HG03280 (cell line): ENCODE data around the gene HACD2.
A peak's percentile ranks its signal among the peaks of the same experiment; 100 is the strongest.
"Not testable (repeated sequence)": the region's sequence is repeated elsewhere in the genome, so short reads cannot be mapped to it uniquely, and the experiment has no call there.

Experiments used
- ATAC-seq: cut with Tn5 transposase; IDR thresholded peaks from one replicate; pipeline ENCODE4 v1.9.1; 2021; ENCODE audit warnings: mild to moderate bottlenecking, moderate library complexity; ENCODE audit not compliant: unreplicated experiment

The HACD2 gene

DNA sequence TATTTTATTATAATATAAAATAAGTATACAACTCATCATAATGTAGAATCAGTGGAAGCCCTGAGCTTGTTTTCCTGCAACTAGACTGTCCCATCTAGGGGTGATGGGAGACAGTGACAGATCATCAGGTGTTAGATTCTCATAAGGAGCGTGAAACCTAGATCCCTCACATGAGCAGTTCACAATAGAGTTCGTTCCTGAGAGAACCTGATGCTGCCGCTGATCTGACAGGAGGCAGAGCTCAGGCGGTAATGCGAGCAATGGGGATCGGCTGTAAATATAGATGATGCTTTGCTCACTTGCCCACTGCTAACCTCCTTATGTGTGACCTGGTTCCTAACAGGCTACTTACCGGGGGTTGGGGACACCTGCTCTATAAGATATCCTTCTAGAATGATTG, 26.8 kb upstream of the HACD2 start:
- ATAC-seq, result not testable (repeated sequence)

DNA sequence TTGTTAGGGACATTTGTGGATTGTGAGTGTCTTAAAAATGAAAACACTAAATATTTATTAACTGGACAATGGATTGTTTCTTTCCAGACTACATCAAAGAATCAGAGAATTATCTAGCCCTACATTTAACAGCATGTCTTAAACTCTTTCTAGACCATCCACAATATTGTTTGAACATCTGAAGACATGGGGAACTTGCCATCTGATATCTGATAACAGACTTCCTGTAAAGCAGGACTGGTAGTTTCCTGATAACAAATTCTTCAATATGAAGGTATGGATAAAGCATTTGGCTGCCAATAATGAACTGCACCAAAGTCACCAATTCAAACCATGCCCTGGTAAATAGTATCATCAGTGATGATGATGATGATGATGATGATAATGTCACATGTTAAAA, 26.2 kb upstream of the HACD2 start:
- ATAC-seq, result no peak

DNA sequence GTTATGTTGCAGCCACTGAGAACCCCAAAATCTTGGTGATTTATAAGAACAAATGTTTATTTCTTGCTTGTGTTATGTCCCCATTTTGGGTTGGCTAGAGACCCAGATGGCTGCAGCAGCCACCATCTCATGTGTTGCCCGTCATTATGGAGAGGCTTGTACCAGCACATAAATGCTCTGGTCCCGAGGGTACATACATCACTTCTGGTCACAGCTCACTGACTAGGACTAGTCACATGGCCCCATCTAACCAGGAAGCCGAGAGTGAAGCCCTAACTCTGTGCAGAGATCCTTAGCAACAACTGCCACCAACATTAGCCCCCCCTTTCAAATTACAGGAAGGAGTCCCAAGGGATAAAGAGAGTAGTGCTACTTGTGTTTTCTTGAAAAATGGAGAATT, 25.5 kb upstream of the HACD2 start:
- no peak for ATAC-seq

DNA sequence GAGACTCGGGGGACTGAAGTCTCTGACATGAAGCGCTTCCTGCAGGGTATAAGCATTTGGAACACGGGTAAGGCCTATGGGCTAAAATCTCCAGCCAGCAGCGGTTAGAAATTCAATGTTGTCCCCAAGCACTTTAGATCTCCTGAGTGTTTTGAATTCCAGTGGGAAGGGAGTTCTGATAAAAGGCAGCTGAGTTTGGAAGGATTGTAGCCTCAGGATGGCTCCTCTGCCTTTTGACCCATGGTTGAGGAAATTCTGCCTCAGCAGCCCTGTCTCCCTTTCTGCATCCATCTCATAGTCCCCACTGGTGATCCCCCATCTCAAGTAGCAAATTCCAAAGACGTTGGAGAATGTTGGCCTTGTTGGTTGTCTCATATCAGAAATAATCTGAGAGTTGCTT, 24.2 kb upstream of the HACD2 start:
- ATAC-seq, result no peak

DNA sequence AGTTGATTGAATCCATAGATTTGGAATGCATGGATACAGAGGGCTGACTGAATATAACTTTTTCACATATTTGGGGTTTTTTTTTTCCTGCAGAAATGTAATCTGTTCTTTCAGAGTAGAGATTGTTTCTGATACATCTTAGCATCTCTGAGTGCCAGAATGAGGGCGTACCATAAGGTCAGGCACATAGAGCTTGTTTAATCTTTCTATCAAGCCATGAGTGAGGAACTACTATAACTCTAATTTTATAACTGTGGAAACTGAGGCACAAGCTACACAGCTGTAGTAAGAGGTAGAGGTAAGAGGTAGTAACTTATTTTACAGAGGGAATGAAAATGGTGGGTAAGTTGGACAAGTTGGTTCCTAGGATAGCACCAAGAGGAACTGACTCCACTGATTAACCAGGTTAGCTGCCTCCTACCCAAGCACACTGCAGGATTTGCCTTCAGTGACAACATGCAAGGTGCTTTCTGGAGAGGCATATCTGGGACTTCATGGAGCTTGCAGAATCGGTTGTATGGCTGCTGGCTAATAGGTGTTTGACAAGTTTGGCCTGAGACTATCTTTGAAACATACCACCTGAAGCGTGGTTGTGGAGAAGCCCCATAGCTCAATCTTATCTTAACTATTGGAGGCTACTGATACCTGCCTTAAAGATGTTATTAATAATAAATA, 23.5 kb upstream of the HACD2 start:
- ATAC-seq, result no peak

DNA sequence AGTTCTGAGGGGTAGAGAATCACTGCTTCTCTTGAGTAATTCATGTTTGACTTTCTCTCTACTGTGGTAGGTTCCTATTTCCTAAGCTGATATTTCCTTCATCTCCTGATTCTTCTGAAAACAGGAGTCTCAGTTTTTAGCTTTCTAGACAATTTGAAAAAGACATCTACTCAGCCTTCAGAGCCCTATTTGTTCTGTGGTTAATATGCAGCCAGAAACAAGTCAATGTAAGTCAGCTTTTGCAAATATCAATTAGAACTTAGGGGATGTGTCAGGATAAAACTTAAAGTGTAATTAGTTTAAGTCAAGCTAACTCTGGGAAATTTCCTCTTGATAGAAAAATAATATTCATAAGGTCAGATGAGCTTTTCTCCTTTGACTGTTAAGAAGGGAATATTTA, 21.7 kb upstream of the HACD2 start:
- no peak for ATAC-seq

DNA sequence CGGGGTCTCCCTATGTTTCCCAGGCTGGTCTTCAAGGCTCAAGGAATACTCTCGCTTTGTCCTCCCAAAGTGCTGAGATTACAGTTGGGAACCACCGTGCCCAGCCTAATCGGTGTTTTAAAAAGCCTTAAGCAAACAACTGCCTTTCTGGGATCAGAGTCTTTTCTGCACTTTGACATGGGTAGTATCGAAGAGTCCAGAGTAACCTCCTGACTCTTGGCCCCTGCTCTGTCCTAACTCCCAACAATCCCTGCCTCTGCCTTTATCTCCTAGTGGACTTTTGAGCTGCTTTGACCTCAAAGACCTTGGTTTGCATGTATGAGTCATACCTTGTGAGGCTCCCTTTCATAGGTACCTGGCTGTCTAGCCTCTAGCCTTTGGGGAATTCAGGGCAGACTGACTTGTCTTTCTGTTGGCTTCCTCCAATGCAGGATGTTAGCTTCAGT, 21.0 kb upstream of the HACD2 start:
- peak; percentile 78 for ATAC-seq

DNA sequence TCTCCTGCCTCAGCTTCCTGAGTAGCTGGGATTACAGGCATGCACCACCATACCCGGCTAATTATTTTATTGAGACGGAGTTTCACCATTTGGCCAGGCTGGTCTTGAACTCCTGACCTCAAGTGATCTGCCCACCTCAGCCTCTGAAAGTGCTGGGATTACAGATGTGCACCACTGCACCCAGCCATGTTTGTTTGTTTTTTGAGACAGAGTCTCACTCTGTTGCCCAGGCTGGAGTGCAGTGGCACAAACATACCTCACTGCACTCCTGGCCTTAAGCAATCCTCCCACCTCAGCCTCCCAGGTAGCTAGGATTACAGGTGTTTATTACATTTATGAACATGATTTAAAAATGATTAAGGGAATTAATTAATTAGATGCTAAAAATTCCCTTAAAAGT, 18.3 kb upstream of the HACD2 start:
- ATAC-seq, result not testable (repeated sequence)

DNA sequence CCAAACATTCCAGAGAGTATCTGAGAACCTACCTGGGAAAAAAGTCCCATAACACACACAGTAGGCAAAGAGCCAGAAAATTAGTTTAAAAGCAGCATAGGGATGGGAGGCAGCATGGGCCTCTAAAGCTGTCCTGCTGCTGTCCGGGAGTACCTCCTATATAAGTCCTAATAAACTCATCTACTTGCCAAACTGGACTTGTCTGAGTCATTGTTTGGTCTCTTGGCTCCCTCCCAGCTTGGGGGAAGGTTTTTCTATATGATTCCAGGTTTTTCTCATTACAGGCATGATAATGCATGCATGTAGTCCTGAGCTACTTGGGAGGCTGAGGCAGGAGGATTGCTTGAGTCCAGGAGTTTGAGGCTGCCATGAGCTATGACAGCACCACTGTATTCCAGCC, 17.5 kb upstream of the HACD2 start:
- ATAC-seq, result no peak

DNA sequence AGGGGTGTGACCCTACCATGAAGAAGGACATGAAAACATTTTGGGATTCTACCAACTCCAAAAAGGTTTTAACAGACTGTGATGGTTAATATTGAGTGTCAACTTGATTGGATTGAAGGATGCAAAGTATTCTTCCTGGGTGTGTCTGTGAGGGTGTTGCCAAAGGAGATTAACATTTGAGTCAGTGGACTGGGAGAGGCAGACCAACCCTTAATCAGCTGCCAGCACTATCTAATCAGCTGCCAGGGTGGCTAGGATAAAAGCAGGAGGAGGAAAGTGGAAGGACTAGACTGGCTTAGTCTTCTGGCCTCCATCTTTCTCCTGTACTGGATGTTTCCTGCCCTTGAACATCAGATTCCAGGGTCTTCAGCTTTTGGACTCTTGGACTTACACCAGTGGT, 16.0 kb upstream of the HACD2 start:
- not testable (repeated sequence) for ATAC-seq

DNA sequence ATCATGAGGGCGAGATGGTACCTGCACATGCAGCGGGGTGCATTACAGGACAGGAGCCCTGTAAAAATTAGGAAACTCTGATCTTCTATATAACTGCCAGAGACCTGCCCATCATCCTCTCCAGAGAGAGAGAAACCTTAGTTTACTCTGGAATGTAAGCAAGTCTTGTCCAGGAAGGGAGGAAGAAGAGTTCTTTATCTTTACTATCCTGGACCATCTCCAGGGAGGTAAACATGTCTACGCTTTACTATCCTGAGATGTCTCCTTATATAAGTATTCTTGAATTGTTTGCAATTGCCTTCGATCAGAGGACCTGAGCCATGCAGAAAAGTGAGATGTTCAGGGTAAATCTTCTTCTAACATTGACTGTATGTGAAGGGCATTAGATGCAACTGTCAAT, 12.7 kb upstream of the HACD2 start:
- no peak for ATAC-seq

DNA sequence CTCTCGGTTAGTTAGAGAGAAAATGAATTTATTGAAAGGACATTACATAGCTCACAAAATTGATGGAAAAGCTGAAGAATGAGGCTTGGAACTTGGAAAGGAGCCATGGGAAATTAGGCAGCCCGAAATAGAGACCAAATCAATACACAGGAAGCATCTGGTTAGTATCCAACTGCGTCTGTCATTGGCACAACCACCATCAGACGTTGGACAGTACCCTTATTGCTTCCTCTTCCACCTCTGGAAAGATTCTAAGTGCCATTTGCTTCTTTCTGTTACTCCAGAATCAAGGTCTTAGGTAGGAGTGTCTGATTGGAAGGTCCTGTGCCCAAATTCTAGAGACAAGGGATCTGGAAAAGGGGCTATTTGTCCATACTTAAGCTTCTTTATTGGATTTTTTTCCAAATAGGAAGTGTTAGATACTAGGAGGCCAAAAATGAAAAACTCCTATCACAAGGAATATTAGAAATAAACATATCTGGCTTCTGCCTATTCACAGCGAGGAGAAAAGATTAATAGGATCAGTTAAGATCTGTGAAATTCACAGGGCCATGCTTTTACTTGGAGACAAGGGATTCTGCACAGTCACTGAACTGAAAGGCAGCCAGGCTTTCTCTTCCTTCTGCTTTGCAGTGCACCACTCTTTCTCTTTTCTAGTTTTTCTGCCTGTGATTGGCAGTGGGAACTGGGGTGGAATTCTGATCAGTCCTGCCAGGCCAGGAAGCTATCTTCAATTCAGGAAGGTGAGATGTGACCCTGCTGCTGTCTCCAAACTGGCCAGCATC, 10.7 kb upstream of the HACD2 start:
- no peak for ATAC-seq

DNA sequence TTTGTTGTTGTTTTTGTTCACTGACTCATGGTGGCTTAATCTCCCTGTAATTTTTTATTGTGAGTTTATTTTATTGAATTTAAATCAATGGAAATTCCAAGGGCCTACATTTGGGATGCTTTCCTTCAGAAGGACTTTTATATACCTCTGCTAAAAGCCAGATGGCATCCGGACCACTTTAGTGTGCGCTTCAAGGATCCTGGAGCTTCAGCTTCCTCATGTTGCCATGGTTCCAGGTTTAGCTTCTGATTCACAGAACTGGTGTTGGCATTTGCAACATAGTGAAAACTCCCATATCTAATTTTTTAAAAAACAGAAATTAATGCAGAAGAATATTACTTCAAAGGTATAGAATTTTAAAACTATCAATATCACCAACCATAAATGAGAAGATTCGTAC, 8.5 kb upstream of the HACD2 start:
- no peak for ATAC-seq

DNA sequence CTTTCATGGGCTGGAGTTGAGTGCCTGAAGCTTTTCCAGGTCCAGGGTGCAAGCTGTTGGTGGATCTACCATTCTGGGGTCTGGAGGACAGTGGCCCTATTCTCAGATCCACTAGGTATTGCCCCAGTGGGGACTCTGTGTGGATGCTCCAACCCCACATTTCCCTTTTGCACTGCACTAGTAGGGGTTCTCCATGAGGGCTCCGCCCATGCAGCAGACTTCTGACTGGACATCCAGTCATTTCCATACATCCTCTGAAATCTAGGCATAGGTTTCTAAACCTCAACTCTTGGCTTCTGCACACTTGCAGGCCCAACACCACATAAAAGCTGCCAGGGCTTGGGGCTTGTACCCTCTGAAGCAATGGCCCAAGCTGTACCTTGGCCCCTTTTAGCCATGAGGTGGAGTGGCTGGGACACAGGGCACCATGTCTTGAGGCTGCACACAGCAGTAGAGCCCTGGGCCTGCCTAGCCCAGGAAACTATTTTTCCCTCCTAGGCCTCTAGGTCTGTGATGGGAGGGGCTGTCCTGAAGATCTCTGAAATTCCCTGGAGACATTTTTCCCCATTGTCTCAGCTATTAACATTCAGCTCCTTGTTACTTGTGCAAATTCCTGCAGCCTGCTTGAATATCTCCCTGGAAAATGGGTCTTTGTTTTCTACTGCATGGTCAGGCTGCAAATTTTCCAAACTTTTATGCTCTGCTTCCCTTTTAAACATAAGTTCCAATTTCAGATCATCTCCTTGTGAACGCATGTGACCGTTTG, 6.0 kb upstream of the HACD2 start:
- ATAC-seq, result no peak

DNA sequence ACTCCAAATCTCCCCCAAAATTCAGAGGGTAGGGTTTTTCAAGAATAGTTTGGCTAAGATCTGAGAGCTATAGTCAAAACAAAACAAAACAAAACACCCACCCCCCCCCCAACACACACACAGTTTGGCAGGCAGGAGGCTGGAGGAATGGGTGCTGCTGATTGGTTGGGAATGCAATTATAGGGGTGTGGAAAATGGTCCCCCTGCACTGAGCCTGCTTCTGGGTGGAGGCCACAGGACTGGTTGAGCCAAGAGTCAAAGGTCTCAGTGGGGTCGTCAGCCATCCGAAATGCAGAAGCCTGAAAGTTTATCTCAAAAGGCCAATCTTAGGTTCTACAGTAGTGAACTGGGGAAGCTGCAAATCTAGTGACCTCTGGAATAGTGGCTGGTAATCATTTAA, 2.5 kb upstream of the HACD2 start:
- no peak for ATAC-seq

DNA sequence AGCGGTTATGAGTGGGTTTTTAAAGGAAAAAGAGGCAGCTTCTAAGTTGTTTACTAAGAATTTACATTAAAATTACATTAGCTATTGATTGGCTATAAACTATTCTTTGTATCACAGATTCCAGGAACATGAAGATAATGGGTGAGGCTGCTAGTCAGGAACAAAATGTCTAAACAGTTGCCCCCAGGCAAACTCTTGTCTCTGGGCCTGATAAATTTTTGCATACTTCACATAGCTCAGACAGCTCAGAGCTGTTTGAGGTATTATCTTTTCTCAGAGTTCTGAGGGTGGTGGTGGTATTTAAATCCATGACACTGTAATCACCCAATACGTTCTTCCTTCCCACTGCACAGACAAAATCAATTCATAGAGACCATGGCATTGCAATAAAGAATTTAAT, 2.1 kb upstream of the HACD2 start:
- ATAC-seq, result no peak

DNA sequence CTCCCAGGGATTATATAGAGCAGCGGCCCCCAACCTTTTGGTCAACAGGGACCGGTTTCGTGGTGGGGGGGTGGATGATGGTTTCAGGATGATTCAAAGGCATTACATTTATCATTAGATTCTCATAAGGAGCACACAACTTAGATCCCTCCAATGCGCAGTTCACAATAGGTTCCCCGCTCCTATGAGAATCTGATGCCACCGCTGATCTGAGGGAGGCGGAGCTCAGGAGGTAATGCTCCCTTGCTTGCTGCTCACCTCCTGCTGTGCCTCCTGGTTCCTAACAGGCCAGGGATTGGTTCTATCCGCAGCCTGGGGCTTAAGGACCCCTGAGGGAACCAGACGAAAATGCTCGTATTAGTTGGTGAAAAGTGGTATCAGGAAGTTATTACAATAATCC, 1.3 kb upstream of the HACD2 start:
- no peak for ATAC-seq

DNA sequence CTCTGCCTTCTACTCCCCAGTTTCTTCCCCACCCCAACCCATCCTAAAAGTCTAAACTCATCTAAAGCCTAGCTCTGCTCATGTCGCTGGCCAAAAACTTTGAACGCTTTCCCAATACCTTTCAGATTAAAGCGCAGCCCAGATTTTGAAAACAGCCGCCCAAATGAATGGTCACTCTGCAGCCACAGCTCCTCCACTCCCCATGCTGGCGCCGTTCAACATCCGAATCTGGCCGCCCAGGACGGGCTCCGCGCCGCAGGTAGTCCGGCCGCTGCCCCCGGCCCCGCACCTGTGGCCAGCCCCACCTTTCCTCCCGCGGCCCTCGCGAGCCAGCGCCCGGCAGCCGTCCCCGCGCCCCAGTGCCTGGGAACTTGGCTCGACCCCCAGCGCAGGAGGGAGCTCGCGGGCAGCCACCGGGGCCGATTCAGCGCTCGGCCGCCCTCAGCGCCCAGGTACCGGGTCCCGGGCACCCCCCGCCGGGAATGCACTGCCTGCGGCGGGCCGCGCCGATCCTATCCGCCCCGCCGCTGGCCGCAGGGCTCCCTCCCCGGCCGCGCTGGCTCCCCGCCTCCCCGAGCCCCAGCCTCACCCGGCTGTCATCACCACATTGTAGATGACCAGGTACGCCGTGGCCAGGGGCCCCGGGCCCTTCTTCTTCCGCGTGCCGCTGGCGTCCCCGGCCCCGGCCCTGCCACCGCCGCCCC, 417 bp downstream of the HACD2 start:
- peak; percentile 35 for ATAC-seq

DNA sequence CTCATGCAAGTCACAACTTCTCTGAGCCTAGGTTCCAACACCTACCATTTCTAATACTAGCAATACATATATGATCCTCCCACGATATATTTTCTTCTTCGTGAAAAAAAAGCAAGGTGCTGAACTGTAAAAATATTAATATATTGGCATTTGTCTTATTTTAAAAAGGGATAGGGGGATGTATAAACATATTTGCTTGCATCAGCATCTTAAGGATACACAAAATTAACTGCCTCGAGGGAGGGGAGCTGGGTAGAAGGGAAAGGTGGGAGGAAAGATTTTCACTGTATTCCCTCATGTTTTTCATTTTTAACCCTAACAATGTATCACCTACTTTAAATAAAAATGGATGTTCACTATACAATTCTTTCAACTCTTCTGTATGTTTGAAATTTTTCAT, 1.3 kb downstream of the HACD2 start:
- no peak for ATAC-seq

DNA sequence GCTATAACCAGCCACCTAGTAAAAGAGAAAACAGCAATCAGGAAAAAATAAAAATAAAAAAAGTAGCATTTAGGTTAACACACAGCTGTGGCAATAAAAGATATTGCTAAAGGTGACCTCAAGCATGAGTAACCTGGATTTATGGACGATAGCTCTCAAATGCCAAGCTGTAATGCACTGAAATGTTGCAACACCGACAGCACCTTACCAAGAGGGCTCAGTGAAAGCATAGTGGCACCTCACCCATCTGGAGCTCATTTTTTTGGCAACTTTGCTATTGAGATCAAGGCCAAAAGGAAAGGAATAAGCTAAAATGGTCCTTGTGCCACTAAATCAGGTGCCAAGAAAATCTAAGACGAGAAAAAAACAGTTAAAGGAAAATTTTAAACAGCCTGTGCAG, 2.5 kb downstream of the HACD2 start:
- ATAC-seq, result no peak

DNA sequence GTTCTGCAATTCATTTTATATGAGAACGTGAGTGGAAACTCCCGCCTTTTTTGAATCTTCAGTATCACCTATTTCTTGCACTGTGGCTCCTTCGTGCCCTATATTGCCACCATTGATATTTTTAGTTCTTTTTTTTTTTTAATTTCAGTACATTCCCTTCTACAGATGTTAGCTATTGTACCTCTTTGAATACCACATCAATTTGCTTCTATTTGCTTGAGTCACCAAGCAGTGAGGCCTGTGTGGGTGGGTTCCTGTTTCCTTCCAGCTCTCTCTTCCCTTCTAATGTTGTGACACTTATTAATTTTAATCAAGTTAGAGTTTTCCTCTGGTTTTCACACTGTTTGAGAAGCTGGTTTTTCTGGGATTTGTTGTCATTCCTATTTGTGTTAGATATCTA, 8.7 kb downstream of the HACD2 start:
- ATAC-seq, result no peak
